Endothelial cell of umbilical vein (primary cell): Measurements from ENCODE around the gene DYDC2. TPM values are rescaled to one million over a fixed set of nuclear protein-coding genes. Genes with fewer than 3 reads are reported as not detected.

Experiments used
- BruUV-seq: library from RNA; stranded (reverse); fragments of 400-500 nt; replicated peaks from 2 replicates; lab custom pipeline; 2021; lab: Mats Ljungman, UMichigan
- CTCF ChIA-PET: fragments of 300-600, 350-600 bp; sonication (Branson Sonifier 250); formaldehyde crosslinking; loops from one replicate; lab custom pipeline; 2021; ENCODE audit warnings: antibody characterized with exemption, inconsistent platforms; lab: Charles Lee
- POLR2A ChIA-PET: fragments of 300-600, 350-600 bp; sonication (Branson Sonifier 250); formaldehyde crosslinking; loops from one replicate; lab custom pipeline; 2021; ENCODE audit warnings: antibody characterized with exemption, inconsistent platforms; lab: Charles Lee
- DNase-seq: peaks from one replicate; pipeline ENCODE4 v3.0.0-alpha.2; 2011; ENCODE audit warnings: low read depth, low spot score
- FAIRE-seq: peaks from 2 replicates; lab custom pipeline; 2011; peaks lifted over from hg19 to GRCh38; lab: Jason Lieb, UNC
- H2AFZ ChIP-seq: 2 replicates; pipeline ENCODE4 v1.6.0; 2012; ENCODE audit warnings: low read depth, low read length, control low read depth, inconsistent platforms
- H3K27ac ChIP-seq: 2 replicates; pipeline ENCODE4 v1.5.1; 2011; ENCODE audit warnings: low read depth, mild to moderate bottlenecking, control low read depth, low read length, moderate library complexity; ENCODE audit not compliant: insufficient read depth
- H3K27me3 ChIP-seq, 2 experiments: 2 replicates each; pipeline versions ENCODE4 v1.6.0 to v1.6.1; 2011; ENCODE audit warnings: low read length in 2 of 2, mixed read lengths in 1 of 2; ENCODE audit not compliant: control insufficient read depth in 2 of 2, insufficient read depth in 2 of 2
- H3K36me3 ChIP-seq, 2 experiments: 2 replicates in 1 of 2; 3 replicates in 1 of 2; pipeline ENCODE4 v1.5.1; 2011; ENCODE audit warnings: low read length in 2 of 2, mild to moderate bottlenecking in 1 of 2, moderate library complexity in 1 of 2; ENCODE audit not compliant: control insufficient read depth in 2 of 2, insufficient read depth in 2 of 2; ENCODE audit errors: extremely low read depth in 1 of 2
- H3K4me1 ChIP-seq: 3 replicates; pipeline ENCODE4 v1.5.1; 2011; ENCODE audit warnings: mild to moderate bottlenecking, low read length; ENCODE audit not compliant: control insufficient read depth, insufficient read depth; ENCODE audit errors: extremely low read depth
- H3K4me2 ChIP-seq: 2 replicates; pipeline ENCODE4 v1.6.1; 2011; ENCODE audit warnings: low read length, control low read depth, mixed read lengths; ENCODE audit not compliant: insufficient read depth
- H3K4me3 ChIP-seq, 3 experiments: fragments of 200-600 bp in 1 of 3; sonication (generic), shearing (Covaris generic) in 1 of 3; replicated peaks in 1 of 3; 2 replicates each; pipeline ENCODE4 v1.5.1; 2011 to 2016; ENCODE audit warnings: control low read depth in 3 of 3, low read length in 3 of 3, mild to moderate bottlenecking in 2 of 3, inconsistent platforms in 1 of 3, low read depth in 1 of 3, moderate library complexity in 1 of 3; ENCODE audit not compliant: insufficient read depth in 1 of 3
- H3K79me2 ChIP-seq: 2 replicates; pipeline ENCODE4 v1.6.0; 2012; ENCODE audit warnings: low read length, inconsistent platforms; ENCODE audit not compliant: control insufficient read depth, insufficient read depth
- H3K9ac ChIP-seq: replicated peaks from 2 replicates; pipeline ENCODE3; 2011; ENCODE audit warnings: low read length, control low read depth; ENCODE audit not compliant: insufficient read depth; ENCODE audit errors: extremely low read depth
- H3K9me1 ChIP-seq: replicated peaks from 3 replicates; pipeline ENCODE4 v1.6.0; 2011; ENCODE audit warnings: mild to moderate bottlenecking, low read length; ENCODE audit not compliant: control insufficient read depth, insufficient read depth; ENCODE audit errors: extremely low read depth
- H3K9me3 ChIP-seq: replicated peaks from 2 replicates; pipeline ENCODE4 v1.5.1; 2012; ENCODE audit warnings: low read length, inconsistent platforms; ENCODE audit not compliant: control insufficient read depth, insufficient read depth
- H4K20me1 ChIP-seq: replicated peaks from 2 replicates; pipeline ENCODE3; 2011; ENCODE audit warnings: mild to moderate bottlenecking, low read length; ENCODE audit not compliant: control insufficient read depth, insufficient read depth; ENCODE audit errors: extremely low read depth
- EZH2 ChIP-seq: IDR thresholded peaks from 2 replicates; pipeline ENCODE4 v1.6.1; 2012; ENCODE audit warnings: borderline replicate concordance, low read depth, mild to moderate bottlenecking, moderate library complexity, low read length, inconsistent platforms; ENCODE audit not compliant: severe bottlenecking
- FOS ChIP-seq: IDR thresholded peaks from 2 replicates; pipeline ENCODE4 v1.6.1; 2011; ENCODE audit warnings: mild to moderate bottlenecking, low read length, moderate library complexity, borderline replicate concordance; ENCODE audit not compliant: insufficient read depth
- GATA2 ChIP-seq: IDR thresholded peaks from 2 replicates; pipeline ENCODE4 v1.7.0; 2011; ENCODE audit warnings: low read depth, mild to moderate bottlenecking, moderate library complexity, mixed read lengths, low read length; ENCODE audit not compliant: insufficient read length, insufficient read depth
- JUN ChIP-seq: IDR thresholded peaks from 2 replicates; pipeline ENCODE4 v1.6.1; 2011; ENCODE audit warnings: borderline replicate concordance, low read depth; ENCODE audit not compliant: insufficient read length, insufficient read depth
- MYC ChIP-seq: IDR thresholded peaks from one replicate; pipeline ENCODE4 v1.6.1; 2011; ENCODE audit warnings: mild to moderate bottlenecking, low read depth, low read length
- POLR2A ChIP-seq: IDR thresholded peaks from 2 replicates; pipeline ENCODE4 v1.6.1; 2012; ENCODE audit warnings: low read depth, mild to moderate bottlenecking, control low read depth, low read length
- dilution Hi-C: fragments of 300-500 bp; cut with MboI; formaldehyde crosslinking; loops from one replicate; pipeline ENCODE4 v1.15.0; 2019; ENCODE audit warnings: low sequenced_read_pairs; ENCODE audit not compliant: extremely low pct_ligation_motif_present
- intact Hi-C: fragments of 100-400 bp; cut with micrococcal nuclease; formaldehyde crosslinking; loops from one replicate; pipeline ENCODE4 v1.10.0; 2022
- polyA plus RNA-seq, 4 experiments: library from polyadenylated mRNA; depleted of rRNA in 3 of 4; stranded (reverse) in 3 of 4; unstranded in 1 of 4; fragments of >200 nt; gene quantifications; 2 replicates each; pipeline versions ENCODE4 v1.2.1 to v1.2.3, GENCODE V29; 2011 to 2012; ENCODE audit warnings: missing spikeins in 1 of 4
- total RNA-seq: library from RNA; stranded (reverse); gene quantifications from 2 replicates; pipeline ENCODE4 v1.2.3, GENCODE V29; 2021
- TF ChIP-seq, protein P1 (sequence below), 2 donors: IDR thresholded peaks; 1 replicate in 1 of 2; 2 replicates in 1 of 2; pipeline ENCODE4 v1.5.1; 2011; ENCODE audit warnings: low read length in 2 of 2, mild to moderate bottlenecking in 2 of 2, moderate library complexity in 2 of 2, control low read depth in 1 of 2, inconsistent platforms in 1 of 2, low read depth in 1 of 2; ENCODE audit not compliant: insufficient read depth in 1 of 2; ENCODE audit errors: extremely low read depth in 1 of 2
- TF ChIP-seq, protein P2 (sequence below): IDR thresholded peaks from 2 replicates; pipeline ENCODE4 v1.6.1; 2011; ENCODE audit not compliant: insufficient read depth, insufficient read length

The DYDC2 gene
- total and polyA plus RNA-seq, 2 donors (not counting 3 experiments of a cell fraction or from before 2014, with no cell fraction given), result not detected

DNA sequence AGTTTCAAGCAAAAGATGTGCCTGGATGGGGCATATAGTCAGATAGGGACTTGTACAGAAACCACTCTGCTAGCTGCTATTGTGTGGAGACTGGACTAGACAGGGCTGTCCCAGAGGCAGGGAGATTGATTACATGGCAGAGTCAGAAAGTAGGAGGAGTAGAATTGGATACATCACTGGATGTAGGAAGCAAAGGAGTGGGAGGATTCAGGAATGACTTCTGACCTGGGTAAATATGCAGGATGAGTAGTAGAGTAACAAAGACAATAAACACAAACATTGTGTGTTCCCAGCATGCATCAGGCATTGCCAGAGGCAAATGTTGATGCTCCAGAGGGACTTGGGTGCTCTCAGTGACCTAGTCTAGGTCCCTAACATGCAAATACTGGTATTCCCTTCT is 36.2 kb upstream of the DYDC2 start:
- intact Hi-C loops, result no loop called here
- Histone ChIP-seq H4K20me1 (no peaks in the 10 kb centered on the region), H3K27ac (no peak overlapping the region), H3K4me3 (no peak overlapping the region), H3K9ac (no peak overlapping the region), H3K4me2 (no peak overlapping the region), H3K79me2 (no peaks in the 10 kb centered on the region), H3K4me1 (no peaks in the 10 kb centered on the region), H3K27me3 (peaks cover 5 to 7% of the 10 kb centered on the region in 2 experiments), H3K9me1 (no peaks in the 10 kb centered on the region), H3K36me3 (no peaks in the 10 kb centered on the region), H2AFZ (no peak overlapping the region), H3K9me3 (no peaks in the 10 kb centered on the region)
- POLR2A ChIA-PET, result no interaction called here
- DNase-seq (no peak), FAIRE-seq (no peak)
- CTCF ChIA-PET, result no interaction called here
- TF ChIP-seq POLR2A (no peak), EZH2 (no peak), MYC (no peak), GATA2 (no peak)
- TF ChIP-seq, protein P1, sequence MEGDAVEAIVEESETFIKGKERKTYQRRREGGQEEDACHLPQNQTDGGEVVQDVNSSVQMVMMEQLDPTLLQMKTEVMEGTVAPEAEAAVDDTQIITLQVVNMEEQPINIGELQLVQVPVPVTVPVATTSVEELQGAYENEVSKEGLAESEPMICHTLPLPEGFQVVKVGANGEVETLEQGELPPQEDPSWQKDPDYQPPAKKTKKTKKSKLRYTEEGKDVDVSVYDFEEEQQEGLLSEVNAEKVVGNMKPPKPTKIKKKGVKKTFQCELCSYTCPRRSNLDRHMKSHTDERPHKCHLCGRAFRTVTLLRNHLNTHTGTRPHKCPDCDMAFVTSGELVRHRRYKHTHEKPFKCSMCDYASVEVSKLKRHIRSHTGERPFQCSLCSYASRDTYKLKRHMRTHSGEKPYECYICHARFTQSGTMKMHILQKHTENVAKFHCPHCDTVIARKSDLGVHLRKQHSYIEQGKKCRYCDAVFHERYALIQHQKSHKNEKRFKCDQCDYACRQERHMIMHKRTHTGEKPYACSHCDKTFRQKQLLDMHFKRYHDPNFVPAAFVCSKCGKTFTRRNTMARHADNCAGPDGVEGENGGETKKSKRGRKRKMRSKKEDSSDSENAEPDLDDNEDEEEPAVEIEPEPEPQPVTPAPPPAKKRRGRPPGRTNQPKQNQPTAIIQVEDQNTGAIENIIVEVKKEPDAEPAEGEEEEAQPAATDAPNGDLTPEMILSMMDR (IDR thresholded peaks at IDR 0.05; ENCODE audit: extremely low read depth in 1 of 2, insufficient read depth in 1 of 2, low read depth in 1 of 2, low read length in 2 of 2), result no peak
- no TSS peak for BruUV-seq
- dilution Hi-C loops, result no loop called here

GRCh38 chr10:80321183-80321582 is 35.4 kb upstream of the DYDC2 start:
- H3K36me3 ChIP-seq, result no peaks in the 10 kb centered on the region
- no peak overlapping the region for H2AFZ ChIP-seq
- ChIA-PET POLR2A (no interaction called here), CTCF (no interaction called here)
- H3K9me1 ChIP-seq, result no peaks in the 10 kb centered on the region
- BruUV-seq, result no TSS peak
- no peak overlapping the region for H3K4me3 ChIP-seq
- H3K4me1 ChIP-seq, result no peaks in the 10 kb centered on the region
- no peak overlapping the region for H3K27ac ChIP-seq
- no peaks in the 10 kb centered on the region for H4K20me1 ChIP-seq
- H3K9ac ChIP-seq, result no peak overlapping the region
- H3K27me3 ChIP-seq, result peaks cover 5 to 7% of the 10 kb centered on the region in 2 experiments
- dilution Hi-C loops (no loop called here), intact Hi-C loops (no loop called here)
- H3K79me2 ChIP-seq, result no peaks in the 10 kb centered on the region
- FAIRE-seq (no peak), DNase-seq (no peak)
- no peak for TF ChIP-seq JUN
- no peak for TF ChIP-seq EZH2
- TF ChIP-seq, protein P2, sequence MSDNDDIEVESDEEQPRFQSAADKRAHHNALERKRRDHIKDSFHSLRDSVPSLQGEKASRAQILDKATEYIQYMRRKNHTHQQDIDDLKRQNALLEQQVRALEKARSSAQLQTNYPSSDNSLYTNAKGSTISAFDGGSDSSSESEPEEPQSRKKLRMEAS, result no peak
- no peak for TF ChIP-seq POLR2A
- TF ChIP-seq FOS, result no peak
- TF ChIP-seq MYC, result no peak
- TF ChIP-seq GATA2, result no peak
- no peaks in the 10 kb centered on the region for H3K9me3 ChIP-seq
- no peak overlapping the region for H3K4me2 ChIP-seq
